Embryonic facial prominence (tissue), 1 donor: ENCODE data around the gene MYO5C.
"Not testable (repeated sequence)": the region's sequence is repeated elsewhere in the genome, so short reads cannot be mapped to it uniquely, and the experiment has no call there.

Experiments used
- DNase-seq: peaks from one replicate; pipeline ENCODE4 v3.0.0-alpha.2; 2016; ENCODE audit errors: extremely low spot score

Gene MYO5C

DNA sequence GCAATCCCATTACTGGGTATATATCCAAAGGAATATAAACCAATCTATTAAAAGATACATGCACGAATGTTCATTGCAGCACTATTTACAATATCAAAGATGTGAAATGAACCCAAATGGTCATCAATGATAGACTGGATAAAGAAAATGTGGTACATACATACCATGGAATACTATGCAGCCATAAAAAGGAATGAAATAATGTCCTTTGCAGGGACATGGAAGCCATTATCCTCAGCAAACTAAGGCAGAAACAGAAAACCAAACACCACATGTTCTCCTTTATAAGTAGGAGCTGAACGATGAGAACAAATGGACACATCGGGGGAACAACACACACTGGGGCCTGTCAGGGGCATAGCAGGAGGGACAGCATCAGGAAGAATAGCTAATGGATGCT is 125.4 kb downstream of the MYO5C start:
- not testable (repeated sequence) for DNase-seq

DNA sequence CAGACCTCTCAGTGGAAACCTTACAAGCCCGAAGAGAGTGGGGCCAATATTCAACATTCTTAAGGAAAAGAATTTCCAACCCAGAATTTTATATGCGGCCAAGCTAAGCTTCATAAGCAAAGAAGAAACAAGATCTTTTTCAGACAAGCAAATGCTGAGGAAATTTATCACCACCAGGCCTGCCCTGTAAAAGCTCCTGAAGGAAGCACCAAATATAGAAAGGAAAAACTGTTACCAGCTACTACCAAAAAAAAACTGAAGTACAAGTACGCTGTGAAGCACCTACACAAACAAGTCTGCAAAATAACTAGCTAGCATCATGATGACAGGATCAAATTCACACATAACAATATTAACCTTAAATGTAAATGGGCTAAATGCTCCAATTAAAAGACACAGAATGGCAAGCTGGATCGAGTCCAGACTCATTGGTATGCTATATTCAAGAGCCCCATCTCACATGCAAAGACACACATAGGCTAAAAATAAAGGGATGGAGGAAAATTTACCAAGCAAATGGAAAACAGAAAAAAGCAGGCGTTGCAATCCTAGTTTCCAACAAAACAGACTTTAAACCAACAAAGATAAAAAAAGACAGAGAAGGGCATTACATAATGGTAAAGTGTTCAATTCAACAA is 130.0 kb downstream of the MYO5C start:
- not testable (repeated sequence) for DNase-seq

DNA sequence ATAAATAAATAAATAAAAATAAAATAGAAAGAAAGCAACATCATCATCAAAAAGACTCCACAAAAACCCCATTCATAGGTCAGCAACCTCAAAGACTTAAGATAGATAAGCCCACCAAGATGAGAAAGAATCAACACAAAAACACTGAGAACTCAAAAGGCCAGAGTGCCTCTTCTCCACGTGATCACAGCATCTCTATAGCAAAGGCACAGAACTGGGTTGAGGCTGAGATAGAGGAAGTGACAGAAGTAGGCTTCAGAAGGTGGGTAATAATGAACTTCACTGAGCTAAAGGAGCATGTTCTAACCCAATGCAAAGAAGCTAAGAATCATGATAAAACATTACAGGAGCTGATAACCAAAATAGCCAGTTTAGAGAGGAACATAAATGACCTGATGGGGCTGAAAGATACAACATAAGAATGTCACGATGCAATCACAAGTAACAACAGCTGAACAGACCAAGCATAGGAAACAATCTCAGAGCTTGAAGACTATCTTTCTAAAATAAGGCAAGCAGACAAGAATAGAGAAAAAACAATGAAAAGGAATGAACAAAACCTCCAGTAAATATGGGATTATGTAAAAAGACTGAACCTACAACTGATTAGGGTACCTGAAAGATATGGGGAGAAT is 130.9 kb downstream of the MYO5C start:
- DNase-seq, result no peak

DNA sequence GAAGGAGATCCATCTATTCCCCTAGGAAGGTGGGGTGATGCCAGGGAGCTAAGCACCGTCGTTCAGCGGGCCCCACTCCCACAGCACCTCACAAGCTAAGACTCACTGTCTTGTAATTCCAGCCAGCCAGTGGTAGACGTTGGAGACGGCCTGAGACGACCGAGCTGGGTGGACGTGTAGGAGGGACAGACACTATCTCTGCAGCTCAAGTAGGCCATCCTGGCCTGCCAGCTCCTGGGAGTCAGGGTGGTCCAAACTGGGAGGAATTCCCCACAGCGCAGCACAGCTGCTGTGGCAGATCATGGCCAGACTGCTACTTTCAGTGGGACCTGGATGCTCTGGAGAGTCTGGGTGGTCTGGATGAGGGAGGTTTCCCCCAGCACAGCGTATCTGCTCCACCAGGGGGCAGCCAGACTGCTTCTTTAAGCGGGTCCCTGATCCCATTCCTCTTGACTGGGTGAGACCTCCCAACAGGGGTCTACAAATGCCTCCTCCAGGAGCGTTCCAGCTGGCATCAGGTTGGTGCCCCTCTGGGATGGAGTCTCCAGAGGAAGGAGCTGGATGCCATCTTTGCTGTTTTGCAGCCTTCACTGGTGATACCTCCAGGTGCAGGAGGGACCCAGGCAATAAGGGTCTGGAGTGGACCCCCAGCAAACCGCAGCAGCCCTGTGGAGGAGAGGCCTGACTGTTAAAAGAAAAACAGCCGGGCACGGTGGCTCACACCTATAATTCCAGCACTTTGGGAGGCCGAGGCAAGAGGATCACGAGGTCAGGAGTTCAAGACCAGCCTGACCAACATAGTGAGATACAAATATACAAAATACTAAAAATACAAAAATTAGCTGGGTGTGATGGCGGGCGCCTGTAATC is 132.0 kb downstream of the MYO5C start:
- no peak for DNase-seq

DNA sequence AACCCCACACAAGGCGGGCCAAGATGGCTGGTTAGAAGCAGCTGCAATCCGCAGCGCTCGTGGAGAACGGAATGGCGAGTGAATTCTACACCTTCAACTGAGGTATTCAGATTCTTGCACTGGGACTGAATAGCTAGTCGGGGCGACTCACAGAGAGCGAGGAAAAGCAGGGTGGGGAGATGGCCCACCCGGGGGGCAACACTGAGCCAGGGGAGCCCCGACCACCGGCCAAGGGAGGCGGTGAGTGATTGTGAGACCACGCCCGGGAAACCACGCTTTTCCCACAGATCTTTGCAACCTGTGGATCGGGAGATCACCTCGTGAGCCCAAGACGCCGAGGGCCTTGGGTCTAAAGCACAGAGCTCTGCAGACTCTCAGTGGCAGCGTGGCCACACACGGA is 132.7 kb downstream of the MYO5C start:
- no peak for DNase-seq

DNA sequence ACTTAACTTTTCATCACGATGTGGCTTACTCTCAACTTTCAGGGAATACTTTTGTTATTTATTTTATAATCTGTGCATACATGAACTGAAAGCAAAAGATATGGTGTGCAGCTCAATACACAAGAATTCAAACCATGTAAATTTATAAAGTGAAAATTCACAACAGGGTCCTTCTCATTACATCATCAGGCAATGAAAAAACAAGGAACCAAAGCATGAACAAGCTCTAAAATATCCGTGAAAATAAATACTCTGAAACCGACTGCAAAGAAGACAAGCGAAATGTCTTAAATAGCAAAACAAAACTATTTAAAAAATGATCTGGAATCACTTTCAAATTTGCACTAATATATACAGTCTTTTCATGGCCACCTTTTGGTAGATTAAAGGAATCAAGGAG is 133.3 kb downstream of the MYO5C start:
- no peak for DNase-seq

DNA sequence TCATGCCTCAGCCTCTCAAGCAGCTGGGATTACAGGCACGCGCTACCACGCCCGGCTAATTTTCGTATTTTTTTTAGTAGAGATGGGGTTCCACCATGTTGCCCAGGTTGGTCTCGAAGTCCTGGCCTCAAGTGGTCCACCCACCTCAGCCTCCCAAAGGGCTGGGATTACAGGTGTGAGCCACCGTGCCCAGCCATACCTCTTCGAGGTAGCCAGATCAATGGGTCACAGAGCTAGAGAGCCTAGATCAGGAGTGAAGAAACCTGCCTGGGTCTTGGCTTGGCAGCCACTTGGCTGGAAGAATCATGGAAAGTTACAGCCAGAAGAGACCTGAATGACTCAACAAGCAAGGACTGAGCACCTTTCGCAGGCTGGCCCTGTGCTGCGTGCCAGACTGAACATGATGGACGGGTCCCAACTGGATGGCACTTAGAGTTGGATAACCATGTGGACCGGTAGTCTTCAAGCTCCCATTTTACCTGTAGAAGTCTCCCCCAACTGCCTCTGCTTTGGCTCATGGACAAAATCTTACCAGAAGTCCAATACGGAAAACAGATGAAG is 134.1 kb downstream of the MYO5C start:
- no peak for DNase-seq

DNA sequence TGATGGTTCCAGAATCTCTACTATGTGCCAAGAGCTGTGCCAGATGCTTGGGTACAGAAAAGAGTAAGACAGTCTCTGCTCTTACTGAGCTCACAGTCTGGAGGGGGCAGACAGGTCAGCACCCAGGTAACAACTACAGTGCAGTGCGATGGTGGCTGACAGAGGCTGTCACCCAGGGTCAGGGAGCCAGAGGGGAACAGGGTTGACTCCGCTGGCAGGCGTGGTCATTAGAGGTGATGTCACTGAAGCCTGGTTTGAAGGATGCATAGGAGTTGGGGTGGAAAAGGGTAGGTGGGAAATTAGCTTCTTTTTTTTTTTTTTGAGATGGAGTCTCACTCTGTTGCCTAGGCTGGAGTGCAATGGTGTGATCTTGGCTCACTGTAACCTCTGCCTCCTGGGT is 136.0 kb downstream of the MYO5C start:
- DNase-seq, result no peak

DNA sequence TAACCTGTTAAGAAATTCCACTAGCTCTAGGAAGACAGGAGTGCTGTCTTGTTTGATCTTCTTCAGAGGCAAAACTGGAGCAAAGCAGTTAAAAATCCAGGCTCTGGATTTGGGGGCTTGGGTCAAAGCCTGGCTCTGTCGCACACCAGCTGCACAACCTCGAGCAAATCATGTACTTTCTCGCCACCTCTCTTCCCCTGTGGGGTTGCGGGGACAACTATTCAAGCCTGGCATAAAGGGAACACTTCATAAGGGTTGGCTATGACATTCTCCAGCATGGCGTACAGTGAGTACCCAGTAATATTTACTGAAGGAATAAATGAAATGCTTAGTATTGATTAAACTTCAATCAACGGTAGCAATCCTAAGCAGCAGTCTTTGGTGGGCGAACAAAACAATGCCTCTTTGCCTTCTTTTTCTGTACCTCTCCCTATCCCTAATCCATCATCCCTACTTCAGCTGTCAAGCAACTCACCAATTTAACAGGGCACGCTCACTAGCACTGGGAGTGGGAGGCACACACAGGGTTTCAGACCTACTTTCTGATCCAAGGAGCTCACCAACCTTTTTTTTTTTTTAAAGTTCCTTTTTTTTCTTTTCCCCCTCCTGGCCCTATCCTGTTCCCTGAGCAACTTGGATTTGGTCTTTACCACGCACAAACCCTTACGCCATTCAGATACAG is 137.4 kb downstream of the MYO5C start:
- DNase-seq, result no peak

DNA sequence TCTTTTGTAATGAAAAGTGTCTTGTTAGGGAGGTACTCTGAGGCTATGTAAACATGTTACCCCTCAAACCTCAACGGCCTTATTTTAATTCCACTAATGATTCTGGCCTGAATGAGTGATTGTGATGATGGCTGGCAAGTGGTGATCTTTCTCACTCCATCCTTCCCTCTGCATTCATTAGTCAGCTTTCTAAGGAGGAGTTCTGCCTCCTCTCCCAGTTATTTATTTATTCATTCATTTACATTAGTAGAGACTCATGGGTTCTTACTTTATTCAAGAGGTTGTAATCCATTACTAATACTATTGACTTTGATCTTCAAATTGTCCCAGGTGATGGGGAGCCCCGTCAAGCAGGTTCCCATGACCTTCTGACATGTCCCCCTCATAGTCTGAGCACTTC is 139.7 kb downstream of the MYO5C start:
- no peak for DNase-seq

DNA sequence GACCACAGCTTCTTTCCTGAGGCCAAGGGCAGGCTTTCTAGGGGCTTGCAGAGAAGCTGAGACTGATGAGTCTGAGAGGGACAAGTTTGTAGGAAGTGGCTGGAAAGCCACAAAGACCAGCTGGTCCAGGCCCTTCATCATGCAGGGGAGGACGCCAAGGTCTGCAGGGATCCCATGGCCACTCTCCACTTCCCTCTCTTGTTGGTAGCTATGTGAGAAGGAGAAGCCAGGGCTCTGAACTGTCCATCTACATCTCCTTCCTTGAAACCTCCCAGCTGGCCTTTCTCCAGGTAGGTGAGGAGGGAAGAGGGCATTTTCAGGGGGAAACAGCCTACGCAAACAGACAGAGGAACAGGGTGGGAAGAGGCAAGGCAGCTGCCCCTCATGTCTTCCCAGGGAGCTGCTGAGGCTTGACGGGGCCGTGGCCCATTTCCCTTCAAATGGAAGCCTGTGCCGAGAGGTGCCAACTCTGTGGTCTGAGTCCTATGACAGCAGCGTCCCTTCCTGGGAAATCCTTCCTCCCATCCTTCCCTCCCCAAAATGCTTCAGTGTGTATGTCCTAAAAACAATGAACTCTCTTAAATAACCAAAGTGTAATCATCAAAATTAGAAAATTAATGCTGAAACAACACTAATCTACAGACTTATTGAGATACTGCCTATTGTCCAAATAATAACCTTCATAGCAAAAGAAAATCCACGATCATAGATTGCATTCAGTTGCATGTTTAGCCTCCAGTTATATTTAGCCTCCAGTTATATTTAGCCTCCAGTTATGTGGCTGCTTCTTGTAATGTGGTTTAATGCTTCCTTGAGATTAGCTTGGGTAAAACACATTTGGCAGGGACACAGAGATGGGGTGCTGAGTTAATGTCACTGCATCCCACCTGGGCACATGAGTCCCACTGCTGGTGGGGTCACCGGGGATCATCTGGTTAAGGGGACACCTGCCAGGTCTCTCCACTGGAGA is 140.4 kb downstream of the MYO5C start:
- no peak for DNase-seq

DNA sequence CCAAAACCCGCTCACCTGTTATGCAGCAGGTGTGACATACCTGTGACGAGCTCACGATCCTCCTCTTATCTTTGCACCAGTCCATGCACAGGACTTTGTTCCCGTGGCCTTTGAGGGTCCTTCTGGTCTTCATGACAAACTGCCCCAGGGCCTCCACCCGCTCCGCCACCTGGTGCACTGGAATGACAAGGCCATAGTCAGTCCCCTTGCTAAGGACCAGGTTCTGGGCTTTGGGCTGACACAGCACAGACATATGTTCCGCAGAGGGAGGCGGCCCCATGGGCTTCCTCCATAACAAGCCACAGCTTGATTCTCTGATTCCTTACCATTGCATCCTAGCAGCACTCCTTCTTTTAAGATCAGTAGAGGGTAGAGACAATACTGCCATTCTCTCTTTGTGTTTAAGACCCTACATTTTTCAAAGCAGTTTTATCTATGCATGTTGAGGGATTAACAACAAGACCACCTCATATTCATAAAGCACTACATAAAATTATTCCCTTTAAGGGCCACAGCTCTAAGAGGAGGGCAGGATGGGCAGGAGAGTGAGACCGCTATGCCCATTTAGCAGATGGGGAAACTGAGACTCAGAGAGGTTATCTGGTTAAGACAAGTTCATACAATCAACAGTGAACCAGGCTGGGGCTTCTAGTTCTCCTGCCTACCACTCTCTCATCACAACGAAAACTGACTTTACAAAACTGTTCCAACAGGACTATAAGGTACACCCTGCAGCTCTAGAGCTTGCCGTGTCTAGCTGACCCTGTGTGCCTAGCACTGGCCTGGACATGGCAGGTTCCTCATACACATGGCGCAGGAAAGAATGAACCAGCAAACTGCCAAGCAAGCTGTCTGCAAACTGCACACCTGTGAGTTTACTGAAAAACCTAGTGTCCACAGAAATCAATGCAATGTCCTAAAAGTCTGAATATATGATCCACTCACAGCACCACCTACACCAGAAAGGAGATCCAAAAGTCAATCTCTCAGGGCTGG is 141.4 kb downstream of the MYO5C start:
- no peak for DNase-seq

DNA sequence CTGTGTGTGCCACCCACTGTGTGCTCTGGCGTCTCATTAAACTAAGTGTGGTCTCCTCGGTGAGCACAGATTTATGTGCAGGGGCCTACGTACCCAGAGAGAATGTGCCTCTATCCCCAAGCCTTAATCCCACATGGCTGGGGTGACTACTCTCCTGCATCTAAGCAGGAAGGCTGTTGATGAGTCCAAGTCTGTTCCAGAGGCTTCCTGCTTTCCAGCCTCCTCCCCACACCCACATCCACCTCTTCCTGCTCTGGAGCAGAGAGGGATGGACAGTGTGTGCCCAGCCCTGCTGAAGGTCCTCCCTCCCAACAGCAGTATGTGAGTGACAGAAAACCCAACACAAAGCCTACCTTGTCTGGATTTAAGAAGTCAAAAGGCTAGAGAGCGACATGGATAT is 144.3 kb downstream of the MYO5C start:
- no peak for DNase-seq

DNA sequence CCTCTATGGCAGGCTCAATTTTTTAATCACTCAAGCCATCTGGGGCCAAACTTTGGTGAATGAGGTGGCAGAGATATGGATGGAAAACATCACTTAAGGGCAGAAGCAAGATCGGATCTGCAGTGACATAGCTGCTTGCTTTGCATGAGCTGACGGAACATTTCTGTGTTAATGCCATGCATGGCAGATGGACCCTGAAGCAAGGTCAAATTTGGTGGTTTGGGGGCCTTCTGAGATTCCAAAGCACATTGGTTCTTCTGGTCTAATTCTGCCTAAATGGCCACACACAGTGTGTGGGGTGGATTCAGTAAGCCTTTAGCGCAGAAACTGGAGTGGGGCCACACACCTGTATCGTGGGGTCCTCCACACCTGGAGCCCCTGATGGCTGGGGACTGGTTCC is 144.7 kb downstream of the MYO5C start:
- no peak for DNase-seq

DNA sequence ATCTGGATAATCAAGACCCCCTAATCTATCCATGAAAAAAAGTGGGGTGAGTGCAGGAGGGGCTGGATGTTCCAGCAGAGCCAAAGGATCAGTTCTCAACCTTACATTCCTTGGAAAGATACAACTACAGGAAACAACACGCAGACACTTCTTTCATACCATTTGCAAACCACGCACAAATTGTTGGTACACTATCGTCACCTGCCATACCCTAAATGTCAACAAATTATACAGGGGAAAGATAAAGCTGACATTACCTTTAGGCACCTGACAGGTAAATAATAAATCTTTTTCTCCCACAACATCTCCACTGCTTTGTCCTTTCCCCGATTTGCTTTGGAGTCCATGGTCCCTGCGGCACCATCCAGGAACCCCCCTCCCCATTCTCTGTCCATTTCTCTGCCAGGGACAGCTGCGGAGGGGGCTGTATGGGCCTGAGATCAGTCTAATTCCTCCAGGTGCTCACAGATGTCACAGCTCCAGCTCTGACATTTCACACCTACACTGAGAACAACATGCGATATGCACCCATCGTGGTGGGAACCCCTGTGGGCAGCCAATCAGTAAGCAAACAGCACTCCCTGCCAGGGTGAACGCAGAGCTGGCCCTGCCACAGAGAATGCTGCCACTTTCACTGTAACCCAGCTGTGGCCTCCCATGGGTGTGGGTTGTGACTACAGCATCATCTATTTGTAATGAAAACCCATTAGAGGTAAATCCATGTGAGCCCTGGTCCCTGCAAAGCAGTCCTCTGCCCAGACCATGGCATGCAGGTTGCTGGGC is 145.4 kb downstream of the MYO5C start:
- DNase-seq, result no peak

DNA sequence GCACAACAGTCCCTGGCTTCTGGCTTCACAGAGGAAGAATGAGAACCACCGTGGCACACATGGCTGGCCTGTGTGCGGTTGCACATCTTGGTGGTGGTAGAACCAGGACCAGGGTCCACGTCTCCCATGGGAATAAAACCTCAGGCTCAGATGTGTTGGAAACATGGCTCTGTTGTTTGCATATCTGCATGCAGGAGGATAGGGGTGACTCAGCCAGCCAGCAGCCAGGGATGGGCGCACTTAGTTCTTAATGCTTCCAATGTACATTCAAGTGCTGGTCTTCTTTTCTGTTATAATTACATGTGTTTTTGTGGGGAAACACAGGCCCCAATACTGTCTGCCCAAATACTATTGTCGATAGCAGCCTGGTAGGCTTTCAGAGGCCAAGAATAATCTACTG is 147.2 kb downstream of the MYO5C start:
- DNase-seq, result no peak

DNA sequence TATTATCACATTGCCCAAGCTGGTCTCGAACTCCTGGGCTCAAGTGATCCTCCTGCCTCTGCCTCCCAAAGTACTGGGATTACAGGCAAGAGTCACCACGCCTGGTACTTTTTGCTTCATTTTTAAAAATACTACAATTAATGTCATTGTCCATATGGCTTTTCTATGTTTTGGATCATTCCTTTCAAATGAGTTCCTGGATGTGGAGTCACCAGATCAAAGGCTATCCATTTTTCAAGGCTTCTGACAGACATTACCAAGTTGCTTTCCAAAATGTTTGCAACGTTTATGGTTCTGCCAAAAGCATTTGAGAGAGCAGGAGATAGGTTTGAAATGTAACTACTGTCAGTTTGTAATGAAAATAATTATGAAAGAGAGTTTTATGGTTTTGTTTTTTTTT is 148.8 kb downstream of the MYO5C start:
- DNase-seq, result no peak

DNA sequence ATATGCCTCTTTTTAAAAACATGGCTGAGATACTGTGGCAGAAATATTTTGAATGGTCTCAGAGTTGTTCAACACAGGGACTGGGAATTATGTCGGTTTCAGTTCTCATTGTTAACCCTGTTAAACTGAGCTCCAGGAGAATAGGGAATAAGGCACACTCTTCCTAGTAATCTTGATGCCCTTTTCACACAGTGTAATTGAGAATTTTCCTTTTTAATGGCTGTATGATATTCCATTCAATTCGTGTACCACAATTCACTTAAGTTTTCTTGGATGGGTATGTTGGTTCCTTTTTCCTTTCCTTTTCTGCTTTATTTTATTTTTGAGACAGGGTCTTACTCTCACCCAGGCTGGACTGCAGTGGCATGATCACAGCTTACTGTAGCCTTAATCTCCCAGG is 149.3 kb downstream of the MYO5C start:
- DNase-seq, result no peak

DNA sequence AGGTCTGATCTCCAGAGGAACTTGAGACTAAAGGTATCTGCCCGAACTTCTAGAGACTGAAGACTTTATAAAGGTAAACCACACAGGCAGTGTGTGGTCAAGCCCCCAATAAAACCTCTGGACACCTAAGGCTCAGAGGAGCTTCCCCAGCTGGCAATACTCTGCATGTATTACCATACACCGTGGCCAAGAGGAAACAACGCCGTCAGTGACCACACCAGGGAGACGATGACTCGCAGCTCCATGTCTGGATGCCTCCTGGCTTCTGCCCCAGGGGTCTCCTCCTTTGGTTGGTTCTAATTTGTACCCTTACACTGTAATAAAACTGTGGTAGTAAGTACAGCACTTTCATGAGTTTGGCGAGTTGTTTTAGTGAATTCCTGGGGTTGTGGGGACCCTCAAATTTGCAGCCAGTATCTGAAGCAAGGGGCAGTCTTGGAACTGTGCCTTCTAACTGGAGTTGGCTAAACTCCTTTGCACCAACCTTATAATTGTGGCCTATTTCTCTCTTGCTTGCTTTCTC is 150.9 kb downstream of the MYO5C start:
- DNase-seq, result no peak
